ENCODE data around the gene CLTC.

The CLTC gene

DNA sequence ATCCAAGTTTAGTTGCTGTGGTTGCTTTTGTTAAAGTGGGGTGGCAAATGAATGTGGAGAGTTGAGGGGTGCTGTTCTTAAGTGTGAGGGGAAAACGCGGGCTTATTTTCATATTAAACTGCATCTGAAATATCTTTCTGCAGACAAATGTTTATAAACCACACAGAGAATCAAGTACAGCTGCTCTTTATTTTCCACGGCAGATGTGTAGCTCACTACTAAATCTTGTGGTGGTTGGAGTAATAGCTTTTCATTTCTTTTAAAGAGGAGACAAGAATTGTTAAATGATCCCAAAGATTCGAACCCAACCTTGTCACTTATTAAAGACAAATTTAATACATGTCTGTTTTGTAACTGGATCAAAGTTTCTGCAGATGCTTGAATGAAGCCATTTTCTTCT lies 2.1 kb downstream of the CLTC start:
- H3K4me3 ChIP-seq (ENCODE audit: control insufficient read depth, low read depth, low read length): peak overlapping the region; percentile 93
- no peak for DNase-seq (ENCODE audit: low read depth)
- TF ChIP-seq, protein P1, sequence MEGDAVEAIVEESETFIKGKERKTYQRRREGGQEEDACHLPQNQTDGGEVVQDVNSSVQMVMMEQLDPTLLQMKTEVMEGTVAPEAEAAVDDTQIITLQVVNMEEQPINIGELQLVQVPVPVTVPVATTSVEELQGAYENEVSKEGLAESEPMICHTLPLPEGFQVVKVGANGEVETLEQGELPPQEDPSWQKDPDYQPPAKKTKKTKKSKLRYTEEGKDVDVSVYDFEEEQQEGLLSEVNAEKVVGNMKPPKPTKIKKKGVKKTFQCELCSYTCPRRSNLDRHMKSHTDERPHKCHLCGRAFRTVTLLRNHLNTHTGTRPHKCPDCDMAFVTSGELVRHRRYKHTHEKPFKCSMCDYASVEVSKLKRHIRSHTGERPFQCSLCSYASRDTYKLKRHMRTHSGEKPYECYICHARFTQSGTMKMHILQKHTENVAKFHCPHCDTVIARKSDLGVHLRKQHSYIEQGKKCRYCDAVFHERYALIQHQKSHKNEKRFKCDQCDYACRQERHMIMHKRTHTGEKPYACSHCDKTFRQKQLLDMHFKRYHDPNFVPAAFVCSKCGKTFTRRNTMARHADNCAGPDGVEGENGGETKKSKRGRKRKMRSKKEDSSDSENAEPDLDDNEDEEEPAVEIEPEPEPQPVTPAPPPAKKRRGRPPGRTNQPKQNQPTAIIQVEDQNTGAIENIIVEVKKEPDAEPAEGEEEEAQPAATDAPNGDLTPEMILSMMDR (conservative IDR thresholded peaks at IDR 0.05; ENCODE audit: control insufficient read depth, insufficient read depth, low read depth, low read length): no peak

DNA sequence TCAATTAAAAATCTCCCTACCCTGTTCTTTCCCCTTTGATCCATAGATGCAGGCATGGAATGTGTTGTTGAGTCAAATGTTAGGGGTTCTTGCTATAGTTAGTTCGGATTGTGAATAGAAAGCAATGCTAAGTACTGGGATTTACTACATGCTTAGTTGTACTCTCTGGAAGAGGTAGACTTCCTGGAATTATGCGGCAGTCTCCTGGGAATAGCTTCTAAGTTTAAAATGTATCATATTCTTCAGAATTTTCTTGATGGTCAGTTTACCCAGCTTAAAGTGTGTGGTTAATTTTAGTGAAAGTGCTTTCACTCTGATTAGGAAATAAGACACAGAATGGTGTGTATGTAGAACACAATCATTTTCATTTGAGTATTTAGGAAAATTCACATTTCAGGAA lies 3.5 kb downstream of the CLTC start:
- peak; percentile 51 for DNase-seq (ENCODE audit: low read depth)
- H3K4me3 ChIP-seq (ENCODE audit: control insufficient read depth, low read depth, low read length): peak overlapping the region; percentile 93
- TF ChIP-seq, protein P1 (conservative IDR thresholded peaks at IDR 0.05; ENCODE audit: control insufficient read depth, insufficient read depth, low read depth, low read length): no peak

DNA sequence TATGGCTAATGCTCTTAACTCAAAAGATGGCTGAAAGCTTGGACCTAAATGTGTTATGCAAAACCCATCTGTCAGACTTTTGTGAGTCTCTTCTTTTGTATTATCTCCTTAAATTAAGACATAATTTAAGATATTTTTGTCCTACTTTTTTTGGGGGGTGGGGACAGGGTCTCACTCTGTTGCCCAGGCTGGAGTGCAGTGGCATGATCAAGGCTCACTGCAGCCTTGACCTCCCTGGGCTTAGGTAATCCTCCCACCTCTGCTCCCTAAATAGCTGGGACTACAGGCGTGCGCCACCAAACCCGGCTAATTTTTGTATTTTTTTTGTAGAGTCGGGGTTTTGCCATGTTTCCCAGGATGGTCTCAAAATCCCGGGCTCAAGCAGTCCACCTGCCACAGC lies 7.1 kb downstream of the CLTC start:
- H3K4me3 ChIP-seq (ENCODE audit: control insufficient read depth, low read depth, low read length): no peak overlapping the region
- DNase-seq (ENCODE audit: low read depth): no peak

DNA sequence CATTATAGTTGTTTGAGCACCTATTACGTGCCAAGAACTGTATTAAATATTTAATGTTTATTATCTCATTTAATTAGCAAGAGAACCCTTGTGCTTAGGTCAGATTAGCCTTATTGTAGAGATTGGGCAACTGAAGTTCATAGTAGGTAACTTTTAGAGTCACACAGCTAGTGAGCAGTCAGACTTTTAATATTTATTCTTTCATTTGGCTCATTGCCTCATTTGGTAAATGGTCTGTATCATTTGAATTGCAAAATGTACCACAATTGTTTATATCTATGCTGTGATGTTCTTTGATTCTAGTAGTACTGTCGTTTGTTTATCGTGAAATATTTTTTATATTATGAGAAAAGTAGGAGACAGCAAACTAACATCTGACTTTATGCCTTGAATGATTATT lies 7.6 kb downstream of the CLTC start:
- TF ChIP-seq, protein P1 (conservative IDR thresholded peaks at IDR 0.05; ENCODE audit: control insufficient read depth, insufficient read depth, low read depth, low read length): no peak
- DNase-seq (ENCODE audit: low read depth): peak; percentile 43
- no peak overlapping the region for H3K4me3 ChIP-seq (ENCODE audit: control insufficient read depth, low read depth, low read length)

More for the DNA sequence above, 7.1 kb downstream of the CLTC start:
- TF ChIP-seq, protein P1 (conservative IDR thresholded peaks at IDR 0.05; ENCODE audit: control insufficient read depth, insufficient read depth, low read depth, low read length): no peak

DNA sequence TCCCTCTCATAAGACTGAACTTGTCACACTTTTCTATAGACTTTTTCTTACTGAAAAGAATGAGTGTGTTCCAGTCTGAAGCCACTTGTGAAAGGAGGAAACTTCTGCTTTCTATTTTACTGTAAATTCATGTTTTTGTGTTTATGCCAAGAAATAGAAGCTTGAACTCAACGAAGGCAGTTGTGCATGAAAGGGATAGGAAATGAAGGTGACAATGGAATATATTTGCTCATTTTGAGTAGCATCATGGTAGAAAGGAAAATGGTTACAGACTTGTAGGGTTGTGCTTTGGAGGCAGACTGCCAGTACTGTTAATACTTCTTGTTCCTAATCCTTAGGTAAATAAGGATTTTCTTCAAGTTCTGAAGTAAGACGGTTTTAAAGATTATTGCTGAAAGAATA lies 8.1 kb downstream of the CLTC start:
- TF ChIP-seq, protein P1 (conservative IDR thresholded peaks at IDR 0.05; ENCODE audit: control insufficient read depth, insufficient read depth, low read depth, low read length): no peak
- no peak for DNase-seq (ENCODE audit: low read depth)
- H3K4me3 ChIP-seq (ENCODE audit: control insufficient read depth, low read depth, low read length): no peak overlapping the region

DNA sequence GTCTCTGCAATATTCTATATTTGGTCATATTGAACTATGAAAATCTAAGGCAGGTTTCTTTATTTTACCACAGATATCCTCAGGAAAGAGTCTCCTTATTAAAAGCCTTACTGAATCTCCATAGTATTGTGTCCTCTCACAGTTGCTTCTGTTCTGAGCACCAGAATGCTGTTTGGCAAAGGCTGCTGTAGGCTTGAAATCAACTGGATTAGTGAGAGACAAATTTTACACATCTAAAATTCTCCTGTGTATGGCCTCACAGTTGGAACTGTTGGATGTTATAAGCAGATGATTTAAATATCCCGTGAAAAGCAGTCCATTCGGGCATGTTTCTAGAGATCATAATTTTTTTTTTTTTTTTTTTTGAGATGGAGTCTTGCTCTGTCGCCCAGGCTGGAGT lies 9.5 kb downstream of the CLTC start:
- no peak overlapping the region for H3K4me3 ChIP-seq (ENCODE audit: control insufficient read depth, low read depth, low read length)
- no peak for DNase-seq (ENCODE audit: low read depth)
- TF ChIP-seq, protein P1 (conservative IDR thresholded peaks at IDR 0.05; ENCODE audit: control insufficient read depth, insufficient read depth, low read depth, low read length): no peak

DNA sequence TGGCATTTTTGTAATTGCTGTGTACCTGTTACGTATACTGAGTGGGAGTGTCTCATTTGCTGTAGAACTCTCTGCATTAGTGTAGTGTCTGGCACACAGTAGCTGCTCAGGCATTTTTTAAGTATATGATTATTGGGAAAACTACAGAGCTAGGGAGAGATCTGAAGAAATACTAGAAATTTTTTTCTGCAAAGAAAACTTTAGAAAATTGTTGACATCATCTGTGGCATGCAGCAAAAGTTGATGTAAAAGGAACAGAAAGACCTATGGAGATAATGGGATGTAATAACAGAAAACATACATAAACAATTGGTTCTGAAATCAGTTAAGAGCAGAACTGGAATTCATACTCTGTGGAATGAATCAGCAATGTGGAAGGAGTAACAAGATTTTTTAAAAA lies 11.6 kb downstream of the CLTC start:
- no peak for DNase-seq (ENCODE audit: low read depth)
- no peak overlapping the region for H3K4me3 ChIP-seq (ENCODE audit: control insufficient read depth, low read depth, low read length)
- TF ChIP-seq, protein P1 (conservative IDR thresholded peaks at IDR 0.05; ENCODE audit: control insufficient read depth, insufficient read depth, low read depth, low read length): no peak
